GM19240 (cell line): ENCODE data around the gene TRIM22.

Experiments used
- DNase-seq: peaks from one replicate; pipeline ENCODE4 v3.0.0; 2011; ENCODE audit warnings: low spot score; ENCODE audit not compliant: insufficient read length

The TRIM22 gene

DNA sequence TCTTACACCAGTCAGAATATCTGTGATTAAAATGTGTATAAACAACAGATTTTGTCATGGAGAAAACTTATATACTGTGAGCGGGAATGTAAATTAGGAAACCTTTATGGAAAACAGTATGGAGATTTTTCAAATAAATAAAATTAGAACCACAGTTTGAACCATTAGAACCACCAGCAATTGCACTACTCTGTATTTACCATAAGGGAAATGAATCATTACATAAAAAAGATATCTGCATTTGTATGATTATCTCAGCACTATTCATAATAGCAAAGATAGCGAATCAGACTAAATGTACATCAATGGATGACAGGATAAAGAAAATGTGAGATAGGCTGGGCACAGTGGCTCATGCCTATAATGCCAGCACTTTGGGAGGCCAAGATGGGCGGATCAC, 57.0 kb downstream of the TRIM22 start:
- no peak for DNase-seq

DNA sequence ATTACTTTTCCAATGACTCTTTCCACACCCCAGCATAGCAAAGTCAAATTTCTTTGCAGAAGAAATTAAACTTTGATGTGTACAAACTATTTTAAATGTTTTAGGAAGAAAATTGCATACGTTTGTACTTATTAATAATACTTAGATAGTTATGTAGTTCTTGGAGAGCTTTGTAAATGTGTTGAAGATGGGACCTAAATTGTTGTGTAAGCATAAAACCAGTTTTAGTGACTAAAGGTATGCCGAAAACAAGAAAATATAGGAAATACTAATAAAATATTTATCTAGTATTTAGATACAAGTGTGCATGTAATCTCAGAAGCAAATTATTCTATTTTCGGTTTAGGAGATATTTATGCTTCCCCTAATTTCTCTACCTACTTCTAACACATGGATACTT, 60.2 kb downstream of the TRIM22 start:
- DNase-seq: no peak

DNA sequence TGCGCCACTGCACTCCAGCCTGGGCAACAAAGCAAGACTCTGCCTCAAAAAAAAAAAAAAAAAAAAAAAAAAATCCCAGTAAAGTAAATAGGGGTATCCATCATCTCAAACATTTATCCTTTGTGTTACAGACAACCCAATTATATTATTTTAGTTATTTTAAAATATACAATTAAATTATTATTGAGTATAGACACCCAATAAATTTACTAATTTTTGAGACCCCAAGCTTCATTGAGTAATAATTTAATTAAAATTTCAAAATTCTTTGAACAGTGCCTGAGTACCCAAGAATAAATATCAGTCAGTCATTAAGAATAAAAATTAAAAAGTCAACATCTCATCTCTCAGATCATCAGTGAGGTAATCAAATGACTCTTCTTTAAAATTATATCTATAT, 64.4 kb downstream of the TRIM22 start, which contains the start of gene OR52N4:
Gene OR52N4 (plus strand): TSS at position 301 of the 400 bp plus-strand sequence. CDS start 498 bp downstream, outside the sequence.
- DNase-seq: no peak
